HT1080 (cell line): ENCODE data around the gene ZNF526. TPM values are rescaled to one million over a fixed set of nuclear protein-coding genes. Genes with fewer than 3 reads are reported as not detected.

Experiments used
- DNase-seq: peaks from one replicate; pipeline ENCODE4 v3.0.0-alpha.2; 2015; ENCODE audit warnings: low read depth
- polyA plus RNA-seq, 2 experiments: library from polyadenylated mRNA; depleted of rRNA; stranded (reverse); fragments of >200 nt; gene quantifications; 2 replicates each; pipeline ENCODE4 v1.2.3, GENCODE V29; 2015
- total RNA-seq: library from RNA; depleted of rRNA; stranded (reverse); fragments of >200 nt; shearing (Covaris generic); gene quantifications from 2 replicates; pipeline ENCODE4 v1.2.3, GENCODE V29; 2014; rRNA removed

ZNF526 gene
- 8.7 and 9.2 TPM in 2 replicates for total RNA-seq
- polyA plus RNA-seq (2015; cell fraction: cytosol; rRNA removed), result 5.0 and 5.6 TPM in 2 replicates
- polyA plus RNA-seq (2015; cell fraction: nucleus; rRNA removed), result 9.0 and 9.7 TPM in 2 replicates

GRCh38 chr19:42219812-42220750 is at the start of gene ZNF526:
Gene ZNF526 (plus strand): TSS chr19:42220312. CDS start chr19:42224404, 4,092 bp downstream.
- DNase-seq, result peak; percentile 97

GRCh38 chr19:42170715-42171114 is 49.4 kb upstream of the ZNF526 start:
- no peak for DNase-seq

- DNase-seq, result no peak
Measured at GRCh38 chr19:42172261-42172660, 47.9 kb upstream of the ZNF526 start.

- no peak for DNase-seq
Measured at GRCh38 chr19:42173695-42174094, 46.4 kb upstream of the ZNF526 start.

GRCh38 chr19:42174188-42174587 is 45.9 kb upstream of the ZNF526 start:
- DNase-seq, result no peak

GRCh38 chr19:42174958-42175734 is 45.0 kb upstream of the ZNF526 start:
- DNase-seq, result no peak

GRCh38 chr19:42175952-42176648 is 44.0 kb upstream of the ZNF526 start:
- no peak for DNase-seq

GRCh38 chr19:42176649-42176989 is 43.5 kb upstream of the ZNF526 start:
- DNase-seq, result no peak

GRCh38 chr19:42176990-42177685 is 43.0 kb upstream of the ZNF526 start:
- peak; percentile 77 for DNase-seq

GRCh38 chr19:42177686-42178019 is 42.5 kb upstream of the ZNF526 start:
- DNase-seq, result no peak

- DNase-seq, result no peak
Measured at GRCh38 chr19:42178791-42179674, 41.1 kb upstream of the ZNF526 start.

- DNase-seq, result peak; percentile 81
Measured at GRCh38 chr19:42184401-42184861, 35.7 kb upstream of the ZNF526 start.

- DNase-seq, result peak; percentile 67
Measured at GRCh38 chr19:42185277-42185676, 34.8 kb upstream of the ZNF526 start.

- no peak for DNase-seq
Measured at GRCh38 chr19:42188665-42189064, 31.4 kb upstream of the ZNF526 start.

- no peak for DNase-seq
Measured at GRCh38 chr19:42189133-42189532, 31.0 kb upstream of the ZNF526 start.

- DNase-seq, result no peak
Measured at GRCh38 chr19:42191330-42191729, 28.8 kb upstream of the ZNF526 start.

- peak; percentile 90 for DNase-seq
Measured at GRCh38 chr19:42191855-42192254, 28.3 kb upstream of the ZNF526 start.

- DNase-seq, result no peak
Measured at GRCh38 chr19:42193294-42193693, 26.8 kb upstream of the ZNF526 start.

- no peak for DNase-seq
Measured at GRCh38 chr19:42193706-42194105, 26.4 kb upstream of the ZNF526 start.
